ENCODE results near the gene SRSF4. TPM values are rescaled to one million over a fixed set of nuclear protein-coding genes. Genes with fewer than 3 reads are reported as not detected.
"Not testable (repeated sequence)": the region's sequence is repeated elsewhere in the genome, so short reads cannot be mapped to it uniquely, and the experiment has no call there.

The SRSF4 gene
- polyA plus RNA-seq, 3 donors: 114 to 128 (median 117) TPM

- no peak for DNase-seq (ENCODE audit: extremely low read depth in 1 of 11, low read depth in 9 of 11, low spot score in 4 of 11)
These were observed 61.3 kb downstream of the SRSF4 start for GRCh38 chr1:29120367-29120766.

GRCh38 chr1:29119121-29119929, 62.4 kb downstream of the SRSF4 start:
- no peak for DNase-seq (ENCODE audit: extremely low read depth in 1 of 11, low read depth in 9 of 11, low spot score in 4 of 11)

- no peak for DNase-seq (ENCODE audit: extremely low read depth in 1 of 11, low read depth in 9 of 11, low spot score in 4 of 11)
These were observed 64.3 kb downstream of the SRSF4 start for GRCh38 chr1:29117381-29117780.

- DNase-seq (ENCODE audit: extremely low read depth in 1 of 11, low read depth in 9 of 11, low spot score in 4 of 11): no peak
These were observed 67.0 kb downstream of the SRSF4 start for GRCh38 chr1:29114654-29115053.

DNA sequence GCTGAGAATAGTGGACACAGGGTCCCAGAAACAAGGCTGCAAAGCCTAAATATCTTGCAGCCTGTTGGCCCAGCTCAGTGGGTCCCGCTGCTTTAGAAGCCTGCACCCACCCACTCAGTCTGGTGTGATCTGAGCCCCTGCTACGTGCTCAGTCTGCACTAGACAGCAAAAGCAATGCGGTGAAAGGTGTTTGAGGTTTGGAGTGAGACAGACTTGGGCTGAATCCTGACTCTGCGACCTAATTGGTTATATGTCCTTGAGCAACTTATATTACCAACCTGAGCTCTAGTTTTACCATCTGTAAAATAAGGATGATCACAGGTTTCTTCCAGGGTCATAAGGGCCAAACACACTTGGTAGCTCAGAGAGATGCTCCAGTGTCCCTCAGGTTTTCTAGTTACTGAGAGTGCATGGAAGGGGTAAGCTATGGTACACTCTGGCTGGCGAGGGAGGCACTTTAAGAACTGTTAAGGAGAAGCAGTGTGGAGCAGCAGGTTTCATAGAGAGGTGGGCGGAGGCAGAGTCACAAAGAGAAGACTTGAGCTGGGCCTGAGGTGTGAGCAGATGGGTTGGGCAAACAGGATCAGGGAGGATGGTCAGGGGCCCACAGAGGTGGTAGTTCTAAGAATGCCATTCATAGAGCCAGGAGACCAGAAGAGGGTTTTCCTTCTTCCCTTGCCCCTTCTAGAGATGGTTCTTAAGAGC, 68.1 kb downstream of the SRSF4 start:
- DNase-seq (ENCODE audit: extremely low read depth in 1 of 11, low read depth in 9 of 11, low spot score in 4 of 11): no peak

DNA sequence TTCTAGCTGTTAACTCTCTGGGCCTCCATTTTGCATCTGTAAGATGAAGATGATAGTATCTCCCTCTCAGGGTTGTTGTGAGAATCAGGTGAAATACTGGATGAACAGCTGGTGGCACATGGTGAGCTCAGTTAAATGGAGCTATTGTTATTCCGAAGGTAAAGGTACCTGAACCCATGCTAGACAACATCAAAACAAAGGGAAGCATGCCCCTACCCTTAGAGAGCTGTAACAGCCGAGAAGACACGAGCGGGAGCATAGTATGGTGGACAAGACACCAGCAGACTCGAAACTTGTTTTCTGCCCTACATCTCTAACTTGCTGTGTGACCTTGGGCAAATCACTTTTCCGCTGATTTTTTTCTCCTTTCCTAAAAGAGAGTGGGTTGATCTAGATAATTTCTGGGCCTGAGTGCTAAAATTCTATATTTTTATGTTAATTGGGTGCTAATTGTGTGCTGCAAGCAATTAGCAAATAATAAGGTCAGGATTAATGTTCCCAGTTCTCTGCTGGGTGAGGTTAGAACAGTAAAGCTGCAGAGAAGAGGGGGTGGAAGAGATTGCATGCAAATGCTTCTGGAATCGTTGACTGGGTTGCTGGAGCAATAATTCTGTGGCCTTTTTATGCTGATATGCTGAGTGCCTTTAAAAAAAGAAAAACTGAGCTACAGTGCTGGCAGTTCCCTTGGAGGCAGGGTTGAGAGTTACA, 68.8 kb downstream of the SRSF4 start:
- DNase-seq (ENCODE audit: extremely low read depth in 1 of 11, low read depth in 9 of 11, low spot score in 4 of 11): no peak

DNA sequence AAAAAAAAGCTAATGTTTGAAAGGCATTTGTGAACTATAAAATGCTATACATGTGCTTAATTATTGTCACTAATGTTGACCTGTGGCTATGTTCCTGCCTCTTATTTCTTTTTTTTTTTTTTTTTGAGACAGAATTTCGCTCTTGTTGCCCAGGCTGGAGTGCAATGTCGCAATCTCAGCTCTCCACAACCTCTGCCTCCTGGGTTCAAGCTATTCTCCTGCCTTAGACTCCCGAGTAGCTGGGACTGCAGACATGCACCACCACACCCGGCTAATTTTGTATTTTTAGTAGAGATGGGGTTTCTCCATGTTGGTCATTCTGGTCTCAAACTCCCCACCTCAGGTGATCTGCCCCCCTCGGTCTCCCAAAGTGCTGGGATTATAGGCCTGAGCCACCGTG, 73.7 kb downstream of the SRSF4 start:
- DNase-seq (ENCODE audit: extremely low read depth in 1 of 11, low read depth in 9 of 11, low spot score in 4 of 11): not testable (repeated sequence)

GRCh38 chr1:29105822-29106221, 75.9 kb downstream of the SRSF4 start:
- DNase-seq (ENCODE audit: extremely low read depth in 1 of 11, low read depth in 9 of 11, low spot score in 4 of 11): no peak

GRCh38 chr1:29100487-29100886, 81.2 kb downstream of the SRSF4 start:
- DNase-seq (ENCODE audit: extremely low read depth in 1 of 11, low read depth in 9 of 11, low spot score in 4 of 11): no peak

DNA sequence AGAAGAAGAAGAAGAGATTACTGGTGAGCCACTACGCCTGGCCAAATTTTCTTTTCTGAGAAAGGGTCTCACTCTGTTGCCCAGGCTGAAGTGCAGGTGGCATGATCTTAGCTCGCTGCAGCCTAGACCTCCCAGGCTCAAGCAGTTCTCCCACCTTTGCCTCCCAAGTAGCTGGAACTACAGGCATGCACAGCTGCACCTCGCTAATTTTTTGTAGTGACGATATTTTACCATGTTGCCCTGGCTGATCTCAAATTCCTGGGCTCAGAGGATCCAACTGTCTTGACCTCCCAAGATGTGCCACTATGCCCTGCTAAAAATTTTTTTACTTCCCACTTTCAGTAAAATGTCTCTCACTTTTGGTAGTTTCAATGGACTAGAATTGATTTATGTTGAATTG, 82.4 kb downstream of the SRSF4 start:
- DNase-seq (ENCODE audit: extremely low read depth in 1 of 11, low read depth in 9 of 11, low spot score in 4 of 11): no peak

Other genes starting within 250 kb of the SRSF4 start
- 10 to 100 TPM; 16.1 to 17.5 (median 16.4) TPM for gene TMEM200B, start 58.0 kb downstream of the SRSF4 start, polyA plus RNA-seq (ENCODE audit: insufficient read length in 3 of 3)
- gene MECR, start 49.0 kb upstream of the SRSF4 start, polyA plus RNA-seq (ENCODE audit: insufficient read length in 3 of 3): 10 to 100 TPM; 28.1 to 37.0 (median 33.2) TPM
- gene PTPRU, start 54.6 kb upstream of the SRSF4 start, polyA plus RNA-seq (ENCODE audit: insufficient read length in 3 of 3): 10 to 100 TPM; 11.9 to 19.4 (median 15.4) TPM

All from renal cortex interstitium (tissue), 11 donors.